Osteocyte (in vitro differentiated cells): Measurements from ENCODE around the gene SOBP. TPM values are rescaled to one million over a fixed set of nuclear protein-coding genes. Genes with fewer than 3 reads are reported as not detected.

Experiments
- DNase-seq: peaks from one replicate; pipeline ENCODE4 v3.0.0; 2021; ENCODE audit warnings: mixed read lengths; ENCODE audit not compliant: unreplicated experiment; ENCODE audit errors: extremely low spot score
- H3K27ac Mint-ChIP-seq: one replicate; pipeline ENCODE4 v1.8.0; 2021; ENCODE audit warnings: mild to moderate bottlenecking, mixed read lengths; ENCODE audit not compliant: unreplicated experiment
- H3K27me3 Mint-ChIP-seq: one replicate; pipeline ENCODE4 v1.8.0; 2021; ENCODE audit warnings: mixed read lengths; ENCODE audit not compliant: unreplicated experiment
- H3K36me3 Mint-ChIP-seq: one replicate; pipeline ENCODE4 v1.8.0; 2021; ENCODE audit warnings: mixed read lengths; ENCODE audit not compliant: unreplicated experiment
- H3K4me1 Mint-ChIP-seq: one replicate; pipeline ENCODE4 v1.8.0; 2021; ENCODE audit warnings: mixed read lengths; ENCODE audit not compliant: unreplicated experiment
- H3K4me3 Mint-ChIP-seq: one replicate; pipeline ENCODE4 v1.8.0; 2021; ENCODE audit warnings: mild to moderate bottlenecking, moderate library complexity, mixed read lengths; ENCODE audit not compliant: unreplicated experiment
- H3K9me3 Mint-ChIP-seq: one replicate; pipeline ENCODE4 v1.8.0; 2021; ENCODE audit warnings: mixed read lengths; ENCODE audit not compliant: unreplicated experiment
- total RNA-seq: library from RNA; stranded (reverse); gene quantifications from 2 replicates; pipeline ENCODE4 v1.2.1, GENCODE V29; 2021
- TF ChIP-seq, protein P1 (sequence below): fragments of 200-600 bp; sonication (generic); IDR thresholded peaks from 2 replicates; pipeline ENCODE4 v1.5.0; 2021; ENCODE audit warnings: antibody characterized with exemption, mild to moderate bottlenecking, moderate library complexity

Gene SOBP
- total RNA-seq, 1 donor from 2014 or later = 7.4 TPM

DNA sequence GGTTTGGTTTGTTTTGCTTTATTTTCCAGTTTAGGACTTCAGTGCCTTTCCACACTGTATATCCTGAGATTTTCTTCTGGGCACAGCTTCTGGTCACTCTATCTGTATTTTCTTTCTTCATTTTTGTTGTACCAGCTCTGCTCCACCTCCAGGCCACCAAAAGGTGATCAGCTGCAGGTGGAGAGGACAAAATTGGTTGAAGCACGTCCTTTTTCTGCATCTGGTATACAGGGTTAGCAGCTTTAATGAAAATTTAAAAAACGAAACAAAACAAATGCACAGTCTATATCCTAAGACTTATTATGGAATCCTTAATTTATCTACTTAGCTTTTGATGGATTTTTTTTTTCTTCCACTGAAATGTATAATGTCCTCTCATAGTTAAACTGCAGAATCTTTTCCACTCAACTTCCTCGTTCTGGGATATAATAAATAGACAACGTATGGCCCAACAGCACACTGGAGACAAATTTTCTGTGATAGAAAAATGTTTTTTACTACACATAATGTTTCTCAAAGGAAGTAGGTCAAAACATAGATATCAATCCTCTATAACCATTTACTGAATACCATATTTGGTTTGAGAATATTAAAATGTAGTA, 10.7 kb upstream of the SOBP start:
- Mint-ChIP-seq H3K4me1 (no peaks in the 10 kb centered on the region), H3K4me3 (no peak overlapping the region), H3K27me3 (peaks cover 51% of the 10 kb centered on the region), H3K27ac (no peak overlapping the region), H3K36me3 (no peaks in the 10 kb centered on the region), H3K9me3 (no peaks in the 10 kb centered on the region)
- TF ChIP-seq, protein P1, sequence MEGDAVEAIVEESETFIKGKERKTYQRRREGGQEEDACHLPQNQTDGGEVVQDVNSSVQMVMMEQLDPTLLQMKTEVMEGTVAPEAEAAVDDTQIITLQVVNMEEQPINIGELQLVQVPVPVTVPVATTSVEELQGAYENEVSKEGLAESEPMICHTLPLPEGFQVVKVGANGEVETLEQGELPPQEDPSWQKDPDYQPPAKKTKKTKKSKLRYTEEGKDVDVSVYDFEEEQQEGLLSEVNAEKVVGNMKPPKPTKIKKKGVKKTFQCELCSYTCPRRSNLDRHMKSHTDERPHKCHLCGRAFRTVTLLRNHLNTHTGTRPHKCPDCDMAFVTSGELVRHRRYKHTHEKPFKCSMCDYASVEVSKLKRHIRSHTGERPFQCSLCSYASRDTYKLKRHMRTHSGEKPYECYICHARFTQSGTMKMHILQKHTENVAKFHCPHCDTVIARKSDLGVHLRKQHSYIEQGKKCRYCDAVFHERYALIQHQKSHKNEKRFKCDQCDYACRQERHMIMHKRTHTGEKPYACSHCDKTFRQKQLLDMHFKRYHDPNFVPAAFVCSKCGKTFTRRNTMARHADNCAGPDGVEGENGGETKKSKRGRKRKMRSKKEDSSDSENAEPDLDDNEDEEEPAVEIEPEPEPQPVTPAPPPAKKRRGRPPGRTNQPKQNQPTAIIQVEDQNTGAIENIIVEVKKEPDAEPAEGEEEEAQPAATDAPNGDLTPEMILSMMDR = no peak
- no peak for DNase-seq

DNA sequence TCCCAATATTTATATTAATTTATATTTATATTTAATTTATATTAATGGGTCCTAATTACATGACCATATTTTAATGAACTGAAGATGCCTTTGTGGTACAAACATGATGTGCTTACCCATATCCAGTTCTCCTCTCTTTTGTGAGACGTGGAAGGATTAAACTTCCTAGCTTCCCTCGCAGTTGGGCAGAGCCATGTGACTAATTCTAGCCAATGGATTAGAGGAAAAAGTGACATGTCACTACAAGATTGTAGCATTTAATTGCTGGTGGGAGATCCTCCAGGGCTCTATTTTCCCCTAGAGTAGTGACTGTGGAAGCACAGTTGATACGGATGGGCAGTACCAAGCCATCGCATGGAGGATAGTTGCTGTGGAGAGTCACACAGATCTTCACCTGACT, 4.8 kb upstream of the SOBP start:
- Mint-ChIP-seq H3K4me1 (peaks cover 8% of the 10 kb centered on the region), H3K27ac (no peak overlapping the region), H3K36me3 (no peaks in the 10 kb centered on the region), H3K27me3 (peaks cover 55% of the 10 kb centered on the region), H3K9me3 (no peaks in the 10 kb centered on the region), H3K4me3 (no peak overlapping the region)
- TF ChIP-seq, protein P1 = no peak
- no peak for DNase-seq

DNA sequence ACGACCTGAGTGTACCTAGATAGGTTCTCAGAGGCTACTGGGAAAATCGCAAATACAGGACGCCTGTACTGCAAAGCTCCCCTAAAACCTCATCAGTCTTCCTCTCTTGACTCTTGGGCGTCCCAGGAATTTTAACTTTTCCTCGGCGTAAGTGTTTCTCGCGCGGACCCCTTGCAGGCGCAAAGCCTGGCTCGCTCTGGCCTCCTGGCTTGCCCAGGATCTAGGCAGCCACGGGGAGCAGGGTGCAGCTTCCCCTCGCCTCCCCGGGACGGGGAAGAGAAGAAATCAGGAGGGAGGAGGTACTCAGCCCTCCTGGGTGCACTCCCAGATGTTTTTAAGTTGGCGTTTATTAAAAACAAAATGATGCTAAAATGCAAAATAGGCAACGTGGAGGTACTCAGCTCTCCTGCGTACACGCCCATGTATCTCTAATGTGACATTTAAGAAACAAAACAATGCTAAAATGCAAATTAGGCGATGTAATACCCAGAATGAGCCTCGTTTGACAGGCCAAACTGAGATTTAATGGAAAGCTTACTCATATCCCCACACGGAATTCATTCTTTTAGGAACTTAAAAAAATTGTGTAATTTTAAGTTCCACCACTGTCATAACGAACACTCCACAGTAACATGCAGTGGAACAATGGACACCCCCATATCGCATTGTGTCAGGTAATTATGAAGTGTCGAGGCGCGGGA, 1.6 kb upstream of the SOBP start:
- H3K4me3 Mint-ChIP-seq = peak overlapping the region; percentile 85
- no peaks in the 10 kb centered on the region for H3K9me3 Mint-ChIP-seq
- DNase-seq = no peak
- no peak overlapping the region for H3K27ac Mint-ChIP-seq
- TF ChIP-seq, protein P1 = no peak
- H3K36me3 Mint-ChIP-seq = no peaks in the 10 kb centered on the region
- H3K27me3 Mint-ChIP-seq = peaks cover 32% of the 10 kb centered on the region
- peaks cover 8% of the 10 kb centered on the region for H3K4me1 Mint-ChIP-seq

DNA sequence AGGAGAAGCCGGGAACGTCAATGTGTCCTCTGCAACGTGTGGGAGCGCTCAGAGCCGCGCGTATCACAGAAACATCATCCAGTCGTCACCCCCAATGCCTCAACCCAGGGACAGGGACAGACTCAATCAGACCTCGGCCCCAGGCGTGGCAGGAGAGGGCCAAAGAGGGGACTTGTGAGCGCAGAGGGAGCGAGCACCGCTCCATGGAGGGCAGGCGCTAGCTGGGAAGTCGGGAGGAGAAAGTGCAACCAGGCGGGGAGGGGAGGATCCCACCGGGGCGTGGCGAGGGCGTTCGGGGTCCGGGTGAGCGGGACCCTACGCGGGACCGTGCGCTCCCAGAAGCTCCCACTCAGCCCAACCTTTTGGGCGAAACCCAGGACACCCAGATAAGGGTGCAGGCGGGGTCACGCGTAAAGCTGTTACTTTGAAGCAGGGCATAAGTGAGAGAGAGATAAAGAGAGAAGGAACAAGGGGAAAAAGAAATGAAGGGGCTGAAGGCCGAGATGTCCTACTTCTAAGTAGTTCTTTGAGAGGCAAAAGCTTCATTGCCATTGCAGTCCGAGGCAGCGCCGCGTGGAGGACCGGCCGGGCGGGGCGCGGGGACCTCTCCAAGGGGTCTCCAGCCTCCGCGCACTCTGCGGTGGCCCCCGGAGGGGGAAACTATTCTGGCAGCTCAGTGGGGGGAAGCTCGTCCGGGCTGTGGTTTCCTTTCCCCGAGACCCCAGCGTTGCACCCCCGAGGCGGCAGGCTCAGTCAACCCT, 862 bp upstream of the SOBP start:
- Mint-ChIP-seq H3K36me3 (no peaks in the 10 kb centered on the region), H3K9me3 (no peaks in the 10 kb centered on the region), H3K4me3 (peak overlapping the region; percentile 85), H3K27me3 (peaks cover 31% of the 10 kb centered on the region), H3K4me1 (peaks cover 8% of the 10 kb centered on the region), H3K27ac (peak overlapping the region; percentile 42)
- TF ChIP-seq, protein P1 = no peak
- no peak for DNase-seq

DNA sequence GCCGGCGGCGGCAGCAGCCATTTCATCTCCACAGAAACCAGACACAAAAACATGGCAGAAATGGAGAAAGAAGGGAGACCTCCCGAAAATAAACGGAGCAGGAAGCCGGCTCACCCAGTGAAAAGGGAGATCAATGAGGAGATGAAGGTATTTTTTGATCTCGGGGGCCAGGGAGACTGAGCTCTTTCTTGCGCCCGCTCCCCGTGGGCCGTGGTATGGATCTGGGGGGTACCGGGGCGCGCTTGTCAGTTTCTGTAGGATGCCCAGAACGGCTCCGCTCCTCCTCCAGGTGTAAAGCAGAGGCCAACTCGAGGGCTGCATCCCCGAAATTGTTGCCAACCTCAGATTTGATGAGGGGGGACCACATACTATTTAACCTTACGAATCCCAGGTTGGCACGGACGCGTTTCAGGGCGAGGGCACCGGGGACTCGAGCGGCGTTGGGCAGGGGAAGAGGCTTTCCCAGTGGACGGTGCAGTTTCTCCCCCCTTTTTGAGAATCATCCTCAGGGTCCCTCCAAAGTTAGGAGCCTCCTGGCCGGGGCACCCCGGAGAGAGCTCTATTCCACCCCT, 735 bp downstream of the SOBP start:
- TF ChIP-seq, protein P1 = no peak
- no peaks in the 10 kb centered on the region for H3K36me3 Mint-ChIP-seq
- H3K27me3 Mint-ChIP-seq = peaks cover 25% of the 10 kb centered on the region
- peaks cover 15% of the 10 kb centered on the region for H3K4me1 Mint-ChIP-seq
- no peaks in the 10 kb centered on the region for H3K9me3 Mint-ChIP-seq
- no peak for DNase-seq
- H3K4me3 Mint-ChIP-seq = no peak overlapping the region
- H3K27ac Mint-ChIP-seq = peak overlapping the region; percentile 54
